ENCODE results near the gene CAPZA2.

DNA sequence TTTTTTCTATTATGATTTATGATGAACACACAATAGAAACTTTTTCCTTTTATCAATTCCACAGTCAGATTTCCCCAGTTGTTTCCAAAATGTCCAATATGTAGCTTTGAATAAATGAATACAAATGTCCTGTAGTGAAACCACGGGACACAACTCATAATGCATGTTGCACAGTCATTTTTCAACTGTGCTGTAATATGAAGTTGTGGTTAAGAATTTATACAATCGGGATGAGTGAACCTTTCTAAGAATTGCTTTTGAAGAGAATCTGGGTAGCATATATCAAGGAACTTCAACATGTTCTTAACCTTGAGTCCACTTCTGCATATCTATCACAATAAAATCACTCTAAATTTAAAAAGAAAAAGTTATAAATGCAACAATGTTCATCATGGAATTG is 76.3 kb downstream of the CAPZA2 start:
- TF ChIP-seq, protein P1, sequence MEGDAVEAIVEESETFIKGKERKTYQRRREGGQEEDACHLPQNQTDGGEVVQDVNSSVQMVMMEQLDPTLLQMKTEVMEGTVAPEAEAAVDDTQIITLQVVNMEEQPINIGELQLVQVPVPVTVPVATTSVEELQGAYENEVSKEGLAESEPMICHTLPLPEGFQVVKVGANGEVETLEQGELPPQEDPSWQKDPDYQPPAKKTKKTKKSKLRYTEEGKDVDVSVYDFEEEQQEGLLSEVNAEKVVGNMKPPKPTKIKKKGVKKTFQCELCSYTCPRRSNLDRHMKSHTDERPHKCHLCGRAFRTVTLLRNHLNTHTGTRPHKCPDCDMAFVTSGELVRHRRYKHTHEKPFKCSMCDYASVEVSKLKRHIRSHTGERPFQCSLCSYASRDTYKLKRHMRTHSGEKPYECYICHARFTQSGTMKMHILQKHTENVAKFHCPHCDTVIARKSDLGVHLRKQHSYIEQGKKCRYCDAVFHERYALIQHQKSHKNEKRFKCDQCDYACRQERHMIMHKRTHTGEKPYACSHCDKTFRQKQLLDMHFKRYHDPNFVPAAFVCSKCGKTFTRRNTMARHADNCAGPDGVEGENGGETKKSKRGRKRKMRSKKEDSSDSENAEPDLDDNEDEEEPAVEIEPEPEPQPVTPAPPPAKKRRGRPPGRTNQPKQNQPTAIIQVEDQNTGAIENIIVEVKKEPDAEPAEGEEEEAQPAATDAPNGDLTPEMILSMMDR (IDR thresholded peaks at IDR 0.05; ENCODE audit: borderline replicate concordance, extremely low read depth, low read length, poor library complexity, severe bottlenecking) = no peak
- no peak for TF ChIP-seq EZH2 (IDR thresholded peaks at IDR 0.05; ENCODE audit: borderline replicate concordance, low read depth, low read length, severe bottlenecking)

Data from DND-41 (cell line).